Right renal pelvis (tissue), 4 donors: ENCODE measurements around the gene ZNF408. TPM values are rescaled to one million over a fixed set of nuclear protein-coding genes. Genes with fewer than 3 reads are reported as not detected.

Experiments used
- polyA plus RNA-seq, 4 donors: library from polyadenylated mRNA; unstranded; fragments of 120-200 nt; gene quantifications; one replicate each; pipeline ENCODE4 v1.2.1, GENCODE V29; 2013; ENCODE audit not compliant: insufficient read length in 4 of 4

ZNF408 gene
- polyA plus RNA-seq, 4 donors, result 9.3 to 11.9 (median 9.7) TPM

Other genes with a start within 250 kb of the ZNF408 start
- 10 to 100 TPM; 24.7 to 26.9 (median 24.9) TPM for gene AMBRA1, start 107.0 kb upstream of the ZNF408 start, polyA plus RNA-seq
- gene HARBI1, start 83.8 kb upstream of the ZNF408 start, polyA plus RNA-seq, result 1 to 10 TPM; 4.0 to 4.7 (median 4.3) TPM
- gene ATG13, start 83.5 kb upstream of the ZNF408 start, polyA plus RNA-seq, result 10 to 100 TPM; 56.2 to 76.9 (median 68.9) TPM
- 10 to 100 TPM; 51.1 to 59.1 (median 52.7) TPM for gene ARHGAP1, start 412 bp upstream of the ZNF408 start, polyA plus RNA-seq
- under 1 TPM; 0.19 to 0.70 (median 0.42) TPM for gene F2, start 18.2 kb downstream of the ZNF408 start, polyA plus RNA-seq
- gene CKAP5, start 145.2 kb downstream of the ZNF408 start, polyA plus RNA-seq, result 100 to 1,000 TPM in 3 of 4 donors, 10 to 100 TPM in 1; 86.6 to 111 (median 104) TPM
- 10 to 100 TPM; 25.5 to 28.5 (median 27.5) TPM for gene LRP4, start 217.5 kb downstream of the ZNF408 start, polyA plus RNA-seq
- gene CSTPP1, start 235.7 kb downstream of the ZNF408 start, polyA plus RNA-seq, result 10 to 100 TPM; 55.0 to 60.2 (median 57.4) TPM